Tongue (tissue), 2 donors: ENCODE measurements around the gene TMEM92. TPM values are rescaled to one million over a fixed set of nuclear protein-coding genes. Genes with fewer than 3 reads are reported as not detected.

ENCODE experiments used
- DNase-seq: peaks from one replicate; pipeline ENCODE4 v3.0.0-alpha.2; 2015
- total RNA-seq: library from RNA; depleted of rRNA; stranded (reverse); fragments of >200 nt; gene quantifications from one replicate; pipeline ENCODE4 v1.2.3, GENCODE V29; 2014

Gene TMEM92
- not detected for total RNA-seq

DNA sequence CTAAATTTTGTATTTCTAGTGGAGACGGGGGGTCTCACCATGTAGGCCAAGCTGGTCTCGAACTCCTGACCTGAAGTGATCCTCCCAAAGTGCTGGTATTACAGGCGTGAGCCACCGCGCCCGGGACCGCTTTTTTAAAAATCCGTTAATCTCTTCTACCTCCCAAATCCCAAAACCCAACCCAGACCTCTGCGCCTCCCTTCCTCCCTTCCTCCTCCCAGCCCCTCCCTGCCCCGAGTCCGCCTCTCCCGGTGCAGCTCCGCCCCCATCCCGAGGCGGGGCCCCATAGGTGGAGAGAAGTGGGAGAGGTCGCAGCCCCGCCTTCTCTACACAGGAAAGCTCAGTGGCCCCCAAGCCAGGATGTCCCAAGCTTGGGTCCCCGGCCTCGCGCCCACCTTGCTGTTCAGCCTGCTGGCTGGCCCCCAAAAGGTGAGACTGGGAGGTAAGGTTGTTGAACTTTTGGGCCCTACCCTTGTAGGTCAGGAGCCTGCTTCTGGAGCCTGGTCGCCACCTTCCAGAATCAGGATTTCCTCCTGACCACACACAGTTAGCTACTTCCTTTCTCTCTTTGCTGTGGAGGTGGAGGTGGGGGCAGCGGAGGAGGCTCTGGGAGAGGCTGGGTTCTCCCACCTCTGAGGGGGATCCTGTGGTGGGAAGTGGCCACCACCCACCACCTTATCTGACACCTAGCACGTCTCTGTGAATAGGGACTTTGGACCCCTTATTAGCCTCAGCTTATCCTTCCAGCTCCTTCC lies at the start of gene TMEM92:
Gene TMEM92, plus strand, starts transcription at position 325 of the 755 bp plus-strand sequence. Its CDS starts 36 bp downstream, at position 361.
- DNase-seq: peak; percentile 38

DNA sequence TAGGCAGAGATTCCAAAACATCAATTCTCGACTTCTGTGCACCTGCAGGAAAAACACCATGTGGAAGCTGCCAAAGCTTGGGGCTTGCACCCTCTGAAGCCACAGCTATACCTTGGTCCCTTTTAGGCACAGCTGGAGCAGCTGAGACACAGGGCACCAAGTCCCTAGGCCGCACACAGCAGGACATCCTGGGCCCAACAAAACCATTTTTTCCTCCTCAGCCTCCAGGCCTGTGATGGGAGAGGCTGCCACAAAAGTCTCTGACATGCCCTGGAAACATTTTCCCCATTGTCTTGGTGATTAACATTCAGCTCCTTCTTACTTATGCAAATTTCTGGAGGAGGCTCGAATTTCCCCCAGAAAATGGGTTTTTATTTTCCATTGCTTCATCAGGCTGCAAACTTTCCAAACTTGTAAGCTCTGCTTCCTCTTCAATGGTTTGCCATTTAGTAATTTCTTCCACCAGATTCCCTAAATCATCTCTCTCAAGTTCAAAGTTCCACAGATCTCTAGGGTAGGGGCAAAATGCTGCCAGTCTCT lies 48.5 kb upstream of the TMEM92 start:
- no peak for DNase-seq

DNA sequence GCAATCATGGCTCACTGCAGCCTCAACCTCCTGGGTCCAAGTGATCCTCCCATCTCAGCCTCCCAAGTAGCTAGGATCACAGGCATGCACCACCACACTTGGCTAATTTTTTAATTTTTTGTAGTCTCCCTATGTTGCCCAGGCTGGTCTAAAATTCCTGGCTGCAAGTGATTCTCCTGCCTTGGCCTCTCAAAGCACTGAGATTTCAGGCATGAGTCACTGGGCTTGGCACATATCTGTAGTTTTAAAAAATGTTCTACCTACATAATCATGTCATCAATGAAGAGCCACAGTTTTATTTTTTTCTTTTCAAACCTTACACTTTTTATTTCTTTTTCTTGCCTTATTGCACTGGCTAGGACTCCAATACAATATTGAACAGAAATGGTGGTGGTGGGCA lies 39.7 kb upstream of the TMEM92 start:
- no peak for DNase-seq

DNA sequence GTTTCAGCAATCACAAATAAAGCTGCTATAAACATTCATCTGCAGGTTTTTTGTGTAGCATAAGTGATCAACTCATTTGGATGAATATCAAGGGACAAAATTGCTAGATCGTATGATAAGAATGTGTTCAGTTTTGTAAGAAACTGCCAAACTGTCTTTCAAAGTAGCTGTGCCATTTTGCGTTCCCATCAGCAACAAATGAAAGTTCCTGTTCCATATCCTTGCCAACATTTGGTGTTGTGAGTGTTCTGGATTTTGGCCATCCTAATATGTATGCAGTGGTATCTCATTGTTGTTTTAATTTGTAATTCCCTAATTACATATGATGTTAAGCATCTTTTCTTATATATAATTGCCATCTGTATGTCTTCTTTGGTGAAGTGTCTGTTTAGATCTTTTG lies 36.4 kb upstream of the TMEM92 start:
- no peak for DNase-seq

DNA sequence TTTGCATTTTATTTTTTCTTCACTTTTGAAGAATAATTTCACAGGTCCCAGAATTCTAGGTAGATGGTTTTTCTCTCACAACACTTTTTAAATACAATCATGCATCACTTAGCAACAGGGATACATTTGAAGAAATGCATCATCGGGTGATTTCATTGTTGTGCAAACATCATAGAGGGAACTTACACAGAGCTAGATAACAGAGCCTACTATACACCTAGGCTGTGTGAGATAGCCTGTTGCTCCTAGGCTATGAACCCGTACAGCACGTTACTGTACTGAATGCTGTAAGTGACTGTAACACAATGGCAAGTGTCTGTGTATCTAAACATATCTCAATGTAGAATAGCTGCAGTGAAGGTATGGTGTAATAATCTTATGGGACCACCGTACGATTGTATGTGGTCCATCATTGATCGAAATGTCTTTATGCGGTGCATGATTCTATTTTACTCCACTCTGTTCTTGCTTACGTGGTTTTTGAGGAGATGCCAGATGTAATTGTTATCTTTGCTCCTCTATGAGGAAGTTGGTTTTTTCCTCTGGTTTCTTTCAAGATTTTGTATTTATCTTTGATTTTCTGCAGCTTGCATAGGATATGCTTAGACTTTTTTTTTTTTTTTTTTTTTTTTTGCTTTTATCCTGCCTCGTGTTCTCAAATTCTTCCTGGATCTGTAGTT lies 35.5 kb upstream of the TMEM92 start:
- no peak for DNase-seq

DNA sequence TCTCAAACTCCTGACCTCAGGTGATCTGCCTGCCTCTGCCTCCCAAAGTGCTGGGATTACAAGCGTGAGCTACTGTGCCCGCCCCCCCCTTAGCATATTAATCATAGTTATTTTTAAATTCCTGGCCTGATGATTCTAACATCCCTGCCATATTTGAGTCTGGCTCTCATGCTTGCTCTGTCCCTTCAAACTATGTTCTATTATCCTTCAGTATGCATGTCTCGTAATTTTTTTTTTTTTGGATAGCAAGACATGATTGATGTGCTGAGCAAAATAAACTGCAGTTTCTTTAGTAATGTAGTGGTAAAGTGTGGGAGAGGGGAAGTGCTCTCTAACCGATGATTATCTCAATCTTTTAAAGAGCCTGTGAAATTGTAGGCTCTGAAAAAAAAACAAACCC lies 34.3 kb upstream of the TMEM92 start:
- no peak for DNase-seq

DNA sequence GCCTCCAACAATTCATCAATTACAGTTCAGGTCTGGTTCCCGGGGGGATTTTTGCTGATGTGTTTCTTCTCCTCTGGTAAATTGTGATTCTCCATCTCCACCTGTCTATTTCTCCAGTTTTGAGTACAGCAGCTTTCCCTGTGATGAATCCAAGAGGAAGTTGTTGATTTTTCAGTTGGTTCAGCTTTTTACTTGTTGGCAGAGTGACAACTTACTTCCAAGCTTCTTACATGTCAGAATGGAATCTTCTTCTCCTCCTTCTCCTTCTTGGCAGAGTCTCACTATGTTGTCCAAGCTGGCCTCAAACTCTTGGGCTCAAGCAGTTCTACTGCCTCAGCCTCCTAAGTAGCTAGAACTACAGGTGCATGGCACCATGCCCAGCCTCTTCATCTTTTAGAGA lies 33.4 kb upstream of the TMEM92 start:
- peak; percentile 67 for DNase-seq

DNA sequence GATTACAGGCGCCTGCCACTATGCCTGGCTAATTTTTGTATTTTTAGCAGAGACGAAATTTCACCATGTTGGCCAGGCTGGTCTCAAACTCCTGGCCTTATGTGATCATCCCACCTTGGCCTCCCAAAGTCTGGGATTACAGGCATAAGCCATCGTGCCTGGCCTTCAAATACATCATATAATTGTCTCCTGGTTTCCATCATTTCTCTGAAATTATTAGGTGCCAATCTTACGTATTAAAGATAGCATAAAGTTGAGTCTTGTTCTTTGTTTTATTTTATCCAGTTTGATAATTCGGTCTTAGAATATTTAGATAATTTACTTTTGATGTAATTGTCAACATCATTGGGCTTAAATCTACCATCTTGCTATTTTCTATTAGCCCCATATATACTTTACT lies 32.8 kb upstream of the TMEM92 start:
- DNase-seq: no peak

DNA sequence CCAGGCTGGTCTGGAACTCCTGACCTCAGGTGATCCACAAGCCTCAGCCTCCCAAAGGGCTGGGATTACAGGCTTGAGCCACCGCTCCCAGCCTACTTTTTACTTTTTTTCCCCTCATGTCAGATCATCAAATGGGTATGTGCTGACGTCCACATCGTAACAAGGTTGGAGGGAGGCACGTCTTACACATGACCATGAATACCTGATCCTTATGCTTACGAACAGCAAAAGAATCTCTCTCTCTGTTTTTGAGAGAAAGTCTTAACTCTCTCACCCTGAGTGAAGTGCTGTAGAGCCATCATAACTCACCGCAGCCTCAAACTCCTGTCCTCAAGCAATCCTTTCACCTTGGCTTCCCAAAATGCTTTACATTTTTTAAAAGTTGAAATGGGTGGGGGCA lies 29.5 kb upstream of the TMEM92 start:
- no peak for DNase-seq

DNA sequence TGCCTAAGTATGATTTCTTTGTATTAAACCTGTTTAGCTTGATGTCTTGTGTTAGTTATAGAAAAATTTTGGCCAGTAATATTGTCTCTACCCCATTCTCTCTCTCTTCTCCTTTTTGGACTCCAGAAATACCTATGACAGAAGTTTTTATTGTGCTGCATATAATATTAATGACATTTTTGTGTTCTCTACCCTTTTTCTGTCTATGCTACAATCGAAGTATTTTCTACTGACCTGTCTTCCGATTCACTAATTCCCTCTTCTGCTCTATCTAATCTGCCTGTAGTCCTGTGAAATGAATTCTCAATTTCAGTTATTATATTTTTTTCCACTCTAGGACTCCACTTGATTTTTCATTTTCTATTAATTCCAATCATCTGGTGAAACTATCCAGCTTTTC lies 26.0 kb upstream of the TMEM92 start:
- no peak for DNase-seq

DNA sequence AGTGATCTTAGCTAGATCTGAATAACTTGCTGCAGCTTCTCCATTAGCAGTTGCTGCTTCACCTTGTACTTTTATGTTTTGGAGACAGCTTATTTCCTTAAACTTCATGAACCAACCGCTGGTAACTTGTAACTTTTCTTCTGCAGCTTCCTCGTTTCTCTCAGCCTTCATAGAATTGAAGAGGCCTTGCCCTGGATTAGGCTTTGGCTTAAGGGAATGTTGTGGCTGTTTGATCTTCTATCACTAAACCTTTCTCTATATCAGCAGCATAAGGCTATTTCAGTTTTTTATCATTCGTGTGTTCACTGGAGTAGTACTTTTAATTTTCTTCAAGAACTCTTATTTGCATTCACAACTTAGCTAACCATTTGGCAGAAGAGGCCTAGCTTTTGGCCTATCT lies 21.5 kb upstream of the TMEM92 start:
- no peak for DNase-seq

DNA sequence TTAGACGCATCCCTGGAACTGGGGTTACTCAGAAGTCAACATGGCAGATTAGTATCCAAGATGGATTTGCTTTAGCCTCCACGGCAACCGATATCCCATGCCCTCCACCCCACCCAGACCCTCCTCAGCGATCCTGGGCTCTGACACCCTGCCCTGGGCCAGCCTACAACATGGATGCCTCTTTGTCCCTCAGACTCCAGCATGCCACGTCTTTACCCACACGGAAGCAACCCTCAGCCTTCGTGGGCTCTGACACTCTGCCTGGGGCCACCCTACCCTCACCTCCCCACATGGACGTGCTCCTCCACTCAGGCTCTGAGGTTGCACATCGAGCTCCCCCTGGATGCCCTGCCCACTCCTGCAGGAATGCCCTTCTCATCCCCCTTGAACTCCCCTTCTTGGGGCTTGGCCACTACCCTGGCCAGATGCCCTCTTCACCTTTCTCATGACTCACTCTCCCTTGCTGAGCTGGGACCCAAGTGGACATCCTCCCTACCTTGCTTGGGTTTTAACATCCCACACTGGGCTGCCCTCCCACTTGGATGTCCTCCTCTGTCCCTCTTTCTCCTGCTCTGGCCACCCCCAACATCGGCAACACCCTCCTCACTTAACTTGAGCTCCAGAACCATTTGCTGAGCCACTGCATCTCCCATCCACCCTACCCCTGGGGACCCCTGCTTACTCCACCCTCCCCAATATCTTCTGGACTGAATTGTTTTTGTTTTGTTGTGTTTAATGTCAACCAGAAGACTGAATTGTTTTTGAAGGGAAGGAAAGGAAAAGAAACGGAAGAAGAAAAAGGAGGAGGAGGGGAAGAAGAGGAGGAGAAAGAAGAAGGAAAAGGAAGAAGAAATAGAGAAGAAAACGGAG lies 18.3 kb upstream of the TMEM92 start:
- DNase-seq: no peak

DNA sequence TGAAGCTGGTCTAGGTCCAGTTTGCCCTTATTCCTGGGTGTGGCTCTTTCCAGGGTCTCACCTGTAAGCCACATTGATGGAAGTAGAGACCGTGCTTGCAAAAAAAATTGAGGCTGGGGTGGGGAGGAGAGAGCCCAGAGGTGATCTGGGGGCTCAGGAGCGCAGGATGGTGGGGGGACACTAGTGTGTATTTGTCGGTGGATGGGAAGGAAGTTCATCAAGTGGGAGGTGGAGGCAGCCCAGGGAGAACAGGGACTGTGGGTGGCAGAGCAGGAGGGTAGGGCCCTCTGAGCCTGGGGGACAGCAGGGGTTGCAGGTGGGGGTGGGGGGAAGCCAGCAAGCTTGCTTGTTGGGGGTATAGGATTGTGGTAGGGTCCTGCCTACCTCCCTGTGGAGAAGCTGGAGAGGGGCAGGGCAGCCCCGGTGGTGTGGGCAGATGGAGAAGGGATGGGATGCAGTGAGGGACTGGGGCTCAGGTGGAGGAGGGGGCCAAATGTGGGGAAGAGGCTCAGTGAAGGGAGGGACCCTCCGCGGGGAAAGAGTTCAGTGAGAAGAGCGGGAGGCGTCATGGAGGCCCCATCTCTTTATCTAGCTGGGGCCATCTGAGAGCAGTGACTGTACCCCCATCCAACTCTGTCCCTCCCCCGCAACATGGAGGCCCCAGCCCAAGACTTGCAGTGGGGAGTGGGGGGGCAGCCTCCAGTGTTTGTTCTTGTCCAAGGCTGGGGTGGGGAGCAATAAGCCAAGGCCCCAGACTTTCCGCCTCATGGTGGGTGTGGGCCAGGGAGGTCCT lies 17.2 kb upstream of the TMEM92 start:
- no peak for DNase-seq

DNA sequence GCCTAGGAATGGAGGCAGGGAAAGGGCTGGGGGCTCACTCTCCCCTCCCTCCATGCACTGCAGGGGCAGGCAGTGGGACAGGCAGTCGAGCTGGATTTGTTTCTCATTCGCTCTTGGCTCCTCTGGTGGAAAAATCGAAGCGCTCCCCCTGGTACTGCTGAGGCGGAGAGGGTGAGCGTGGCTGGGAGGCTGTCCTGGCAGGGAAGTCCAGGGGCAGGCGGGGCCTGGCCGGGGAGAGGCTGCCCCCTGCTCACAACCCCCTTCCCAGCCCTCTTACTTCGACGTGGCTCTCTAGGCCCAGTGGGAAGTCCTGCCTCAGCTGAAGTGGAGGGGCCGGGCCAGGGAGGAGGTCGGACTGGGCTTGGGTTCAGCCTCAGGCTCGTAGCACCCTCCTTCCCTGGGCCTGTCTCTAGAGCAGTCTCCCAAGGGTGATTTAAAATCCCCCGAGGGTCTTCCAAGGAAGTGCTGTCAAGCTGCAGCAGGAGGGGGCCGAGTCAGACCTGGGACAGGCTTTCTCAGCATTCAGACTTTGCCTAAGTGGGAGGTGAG lies 16.5 kb upstream of the TMEM92 start:
- DNase-seq: peak; percentile 81

DNA sequence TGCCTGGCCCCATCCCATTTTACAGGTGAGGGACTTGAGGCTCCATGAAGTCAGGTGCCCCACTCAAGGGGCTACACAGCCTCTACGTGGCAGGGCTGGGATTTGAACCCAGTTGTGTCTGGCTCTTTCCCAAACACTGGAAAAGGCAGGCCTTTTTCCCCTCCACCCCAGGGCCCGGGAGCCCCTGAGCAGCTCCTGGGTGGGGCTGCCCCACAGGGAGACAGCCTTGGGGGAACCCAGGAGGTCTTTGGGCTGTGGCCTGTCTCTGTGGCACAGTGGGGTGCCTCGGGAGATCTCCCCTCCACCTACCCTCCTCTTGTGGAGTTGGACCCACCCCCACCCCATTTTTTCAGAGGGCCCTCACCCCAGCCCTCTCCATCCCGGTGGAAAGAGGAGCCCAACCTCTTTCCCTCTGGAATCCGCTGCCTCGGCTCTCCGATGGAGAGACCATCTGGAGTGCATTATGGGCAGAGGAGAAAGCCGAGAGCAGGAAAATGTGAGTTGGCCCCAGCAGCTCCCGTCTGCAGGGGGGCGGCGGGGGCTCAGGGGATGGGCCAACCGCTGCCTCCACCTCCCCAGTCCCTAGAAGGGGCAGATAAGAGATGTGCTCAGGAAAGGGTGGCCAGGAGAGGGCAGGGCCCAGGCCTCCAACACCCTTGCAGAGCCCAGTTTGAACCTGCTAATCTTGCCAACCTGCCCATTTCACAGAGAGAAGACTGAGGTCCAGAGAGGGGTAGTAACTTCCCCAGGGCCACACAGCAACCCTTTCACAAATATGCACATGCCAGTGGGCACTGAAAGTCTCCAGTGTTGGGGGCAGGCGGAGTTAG lies 15.4 kb upstream of the TMEM92 start:
- peak; percentile 85 for DNase-seq

DNA sequence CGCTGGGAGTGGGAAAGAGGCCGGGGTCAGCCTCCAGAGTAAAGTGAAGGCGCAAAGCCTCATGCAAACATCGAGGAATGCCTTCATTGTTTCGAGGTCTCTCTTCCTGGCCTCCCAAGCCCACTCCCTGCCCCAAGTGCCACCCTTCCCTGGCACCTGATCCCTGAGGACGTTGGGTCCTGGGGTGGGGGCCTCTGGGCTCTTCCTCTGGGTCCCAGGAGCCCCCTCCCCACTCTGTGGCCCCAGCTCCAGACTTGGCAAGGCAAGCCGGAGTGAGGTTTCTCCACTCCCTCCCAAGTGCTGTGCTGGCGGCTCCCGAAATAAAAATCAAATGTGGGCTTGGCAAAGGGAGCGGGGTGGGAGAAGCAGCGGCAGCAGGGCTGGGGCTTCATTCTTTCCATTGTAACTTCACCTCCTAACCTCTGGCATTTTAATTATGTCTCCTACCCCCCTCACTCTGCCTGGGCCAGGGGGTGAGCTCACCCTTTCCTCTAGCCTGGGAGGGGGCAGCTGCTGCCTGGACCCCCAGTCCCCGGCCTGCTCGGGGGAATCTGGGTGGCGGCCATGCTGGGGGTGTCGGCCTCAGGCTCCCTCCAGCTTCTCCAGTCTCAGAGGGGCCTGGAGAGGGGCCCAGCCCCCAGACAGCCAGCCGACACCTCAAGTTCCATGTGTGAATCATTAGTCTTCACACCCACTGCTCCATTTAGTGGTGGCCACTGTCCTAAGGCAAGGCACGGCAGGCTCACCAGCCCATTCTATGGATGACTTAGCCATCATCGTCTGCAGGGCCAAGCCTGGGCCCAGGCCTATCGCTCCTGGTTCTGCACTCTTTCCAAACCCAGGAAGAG lies 14.6 kb upstream of the TMEM92 start:
- DNase-seq: peak; percentile 82

DNA sequence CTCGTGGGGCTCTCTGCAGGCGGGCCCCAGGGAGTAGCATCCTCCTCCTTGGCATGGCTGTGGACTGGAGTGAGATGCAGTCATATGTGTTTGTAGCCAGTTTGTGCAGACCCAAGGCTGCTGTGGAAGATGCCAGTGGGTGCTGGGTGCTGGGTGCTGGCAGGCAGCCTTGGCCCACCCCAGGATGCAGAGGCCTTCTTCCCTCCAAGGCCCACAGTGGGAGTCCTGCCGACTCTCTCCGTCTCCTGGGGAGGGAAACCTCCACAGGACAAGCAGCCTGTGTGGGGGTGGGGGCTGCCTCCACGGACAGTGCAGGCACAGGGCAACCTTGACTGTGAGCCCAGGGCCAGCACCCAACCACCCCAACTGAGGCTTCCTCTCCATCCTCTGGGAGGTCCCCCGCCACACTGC lies 13.8 kb upstream of the TMEM92 start:
- no peak for DNase-seq

DNA sequence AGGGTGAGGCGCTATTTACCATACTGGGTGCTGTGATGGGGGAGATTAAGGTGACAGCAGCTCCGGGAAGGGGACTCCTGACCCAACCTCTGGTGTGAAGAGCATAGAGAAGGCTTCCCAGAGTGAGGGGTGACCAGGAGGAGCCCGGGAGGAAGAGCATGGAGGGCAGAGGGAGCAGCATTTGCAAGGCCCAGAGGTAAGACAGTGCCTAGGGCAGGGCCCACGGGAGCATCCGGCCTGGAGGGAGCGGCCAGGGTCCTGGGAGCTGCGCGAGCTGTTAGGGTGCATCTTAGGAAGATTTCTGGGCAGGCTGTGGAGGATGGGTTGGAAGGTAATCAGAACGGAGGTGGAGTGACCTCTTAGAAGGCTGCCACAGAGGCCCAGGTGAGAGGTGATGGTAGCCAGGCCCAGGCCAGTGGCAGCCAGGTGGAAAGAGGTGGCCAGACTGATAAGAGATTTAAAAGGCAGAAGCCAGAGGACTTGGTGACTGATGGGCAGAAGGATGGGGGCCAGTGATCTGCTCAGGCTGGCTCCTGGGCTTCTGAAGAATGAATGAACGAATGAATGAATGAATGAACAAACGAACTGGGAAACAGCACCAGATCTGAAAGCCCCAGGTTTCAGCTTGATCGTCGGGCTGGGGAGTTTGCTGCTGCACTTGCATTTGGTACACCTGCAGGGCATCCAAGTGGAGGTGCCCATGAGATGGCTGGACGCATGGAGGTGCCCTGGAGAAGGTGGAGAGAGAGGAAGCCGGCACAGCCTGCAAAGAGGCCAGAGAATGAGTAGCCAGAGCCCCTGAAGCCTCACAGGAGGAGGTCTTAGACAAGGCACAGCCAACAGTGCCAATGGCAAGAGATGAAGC lies 13.0 kb upstream of the TMEM92 start:
- DNase-seq: no peak
